Measurements from ENCODE around the gene TIGD7. TPM values are rescaled to one million over a fixed set of nuclear protein-coding genes. Genes with fewer than 3 reads are reported as not detected.

The TIGD7 gene
- total and polyA plus RNA-seq, 2 of the 8 experiments (the other 6 are each of a cell fraction or from before 2014, with no cell fraction given) = 3.0 to 8.9 TPM

DNA sequence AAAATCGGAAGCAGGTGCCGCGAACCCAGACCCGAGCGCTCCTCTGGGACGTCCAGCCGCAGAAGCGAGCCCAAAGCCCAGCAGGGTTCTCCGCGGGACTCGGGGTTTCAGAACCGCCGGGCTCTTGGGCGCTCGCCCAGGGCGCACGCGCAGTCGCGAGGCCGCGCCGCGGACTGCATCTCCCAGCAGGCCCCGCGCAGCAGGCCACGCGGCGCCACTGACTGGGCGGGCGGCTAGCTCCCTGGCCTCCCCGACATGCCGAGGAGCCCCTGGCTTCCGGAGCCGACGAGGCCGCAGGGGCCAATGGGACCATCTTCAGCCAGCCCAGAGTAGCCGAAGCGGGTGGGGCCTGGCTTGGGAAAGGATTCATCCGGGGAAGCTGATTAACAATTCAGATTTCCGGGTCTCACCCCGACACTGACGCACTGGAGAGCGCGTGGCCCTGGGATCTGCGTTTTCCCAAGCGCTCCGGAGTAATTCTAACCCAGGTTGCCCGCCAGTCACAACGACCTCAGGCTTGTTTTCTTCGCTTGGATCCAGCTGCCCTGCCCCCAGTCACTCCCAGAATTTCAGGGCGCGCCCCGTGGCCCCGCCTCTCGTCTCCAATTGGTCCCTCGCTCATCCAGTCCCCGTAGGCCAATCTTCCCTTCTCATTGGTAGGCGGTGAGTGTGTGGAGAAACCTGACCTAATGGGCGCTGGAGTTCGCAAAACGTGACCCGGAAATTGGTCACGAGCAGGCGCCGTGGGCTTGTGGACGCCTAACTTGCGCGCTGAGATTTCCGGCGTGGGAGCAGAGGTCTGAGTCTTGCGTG is 22.3 kb downstream of the TIGD7 start, which contains the start of gene ZNF263:
ZNF263 (plus strand) TSS at position 762 of the 813 bp plus-strand sequence. CDS start 328 bp downstream, outside the sequence.
- ChIA-PET POLR2A (ENCODE audit: partially characterized antibody) (interaction anchor here (0.7 to 5.3 kb wide), 20 partner anchors 9 to 263 kb away, joined by 3 to 64 read pairs (median 5); partner anchors contain the start of genes NAA60, TIGD7, TNFRSF12A and ZNF174), CTCF (ENCODE audit: partially characterized antibody) (interaction anchor here (0.6 to 2.2 kb wide), 5 partner anchors 13 to 203 kb away, joined by 3 to 12 read pairs (median 3); no protein-coding TSS in a partner anchor)
- DNase-seq (ENCODE audit: low read depth in 1 of 2, low spot score in 2 of 2) = peak; percentile 80 to 90
- no peak within 1 kb of the TSS for H2BK120ac ChIP-seq (replicated peaks; ENCODE audit: low read depth, low read length)
- peak within 1 kb of the TSS; percentile 98 for H4K8ac ChIP-seq (ENCODE audit: extremely low read depth, insufficient read depth, low read length)
- H3K23me2 ChIP-seq (ENCODE audit: low read depth, low read length) = peaks cover 8% of the 10 kb centered on the region
- H2BK20ac ChIP-seq (ENCODE audit: low read length) = no peak within 1 kb of the TSS
- H2BK5ac ChIP-seq (ENCODE audit: low read depth, low read length) = peak within 1 kb of the TSS; percentile 93
- FAIRE-seq = peak; percentile 7
- H3K9me3 ChIP-seq (ENCODE audit: insufficient read depth in 2 of 2, low read depth in 1 of 2, low read length in 1 of 2) = peaks cover 9 to 15% of the 10 kb centered on the region in 2 experiments
- H4K5ac ChIP-seq (ENCODE audit: insufficient read length, low read depth, low read length) = peak within 1 kb of the TSS; percentile 88
- peak within 1 kb of the TSS; percentile 99 for H3K4me2 ChIP-seq (ENCODE audit: insufficient read depth in 1 of 2, low read depth in 2 of 2, low read length in 2 of 2)
- peaks cover 12% of the 10 kb centered on the region for H3K79me1 ChIP-seq (ENCODE audit: low read depth, low read length)
- no peaks in the 10 kb centered on the region for H3K27me3 ChIP-seq (replicated peaks in 1 of 4; ENCODE audit: control insufficient read depth in 3 of 4, extremely low read depth in 1 of 4, insufficient read depth in 3 of 4, low read length in 3 of 4)
- peak within 1 kb of the TSS; percentile 81; the same call in 1 of the 2 replicates for H2BK15ac ChIP-seq (ENCODE audit: low read length)
- H3K4ac ChIP-seq (replicated peaks; ENCODE audit: insufficient read length, low read depth, low read length) = peak within 1 kb of the TSS; percentile 75
- H3K4me3 ChIP-seq (ENCODE audit: extremely low read depth in 1 of 4, insufficient read depth in 2 of 4, low read depth in 3 of 4, low read length in 4 of 4) = peak within 1 kb of the TSS; percentile 81 to 99 (median 97)
- peak within 1 kb of the TSS; percentile 88 to 94 (median 91) for H3K9ac ChIP-seq (replicated peaks in 1 of 4; ENCODE audit: extremely low read depth in 1 of 4, low read depth in 3 of 4, low read length in 3 of 4)
- WGBS, 2 experiments (ENCODE audit: extremely low coverage in 1 of 2, insufficient coverage in 1 of 2, insufficient read length in 1 of 2, insufficient replicate concordance in 2 of 2, low coverage in 1 of 2, low lambda C conversion rate in 2 of 2, missing lambda C conversion rate in 1 of 2) = 2% methylated on average over 68 of the region's 72 CpGs; no CpG with 5 or more reads in 1 of the 2 experiments
- peak within 1 kb of the TSS; percentile 84; the same call in 1 of the 2 replicates for H2BK12ac ChIP-seq (ENCODE audit: low read depth, low read length)
- H3K36me3 ChIP-seq (ENCODE audit: control insufficient read depth in 2 of 4, insufficient read depth in 4 of 4, low read length in 3 of 4) = peaks cover 3 to 24% (median 15%) of the 10 kb centered on the region in 4 experiments; a peak in 6 of 8 replicates
- peaks cover 5 to 9% of the 10 kb centered on the region in 2 experiments for H4K20me1 ChIP-seq (replicated peaks in 1 of 2; ENCODE audit: control insufficient read depth in 1 of 2, insufficient read depth in 2 of 2, low read length in 2 of 2)
- peak within 1 kb of the TSS; percentile 90 for H2AFZ ChIP-seq (ENCODE audit: low read length)
- peak within 1 kb of the TSS; percentile 97 for H3K27ac ChIP-seq (ENCODE audit: low read depth, low read length)
- no peak within 1 kb of the TSS for H2AK5ac ChIP-seq (ENCODE audit: low read depth, low read length)
- H3K56ac ChIP-seq (replicated peaks; ENCODE audit: insufficient read length, low read depth, low read length) = peak within 1 kb of the TSS; percentile 70
- no peak within 1 kb of the TSS for H3K23ac ChIP-seq (ENCODE audit: insufficient read length)
- H3K4me1 ChIP-seq (replicated peaks in 1 of 4; ENCODE audit: control insufficient read depth in 3 of 4, insufficient read depth in 4 of 4, low read length in 3 of 4) = peaks cover 0 to 8% (median 1%) of the 10 kb centered on the region in 4 experiments; a peak in 4 of 7 replicates
- no peak within 1 kb of the TSS for H3K14ac ChIP-seq (ENCODE audit: insufficient read length)
- peaks cover 20 to 39% of the 10 kb centered on the region in 2 experiments for H3K79me2 ChIP-seq (ENCODE audit: control insufficient read depth in 1 of 2, insufficient read depth in 2 of 2, low read length in 2 of 2)
- peak within 1 kb of the TSS; percentile 87 for H4K91ac ChIP-seq (replicated peaks; ENCODE audit: insufficient read length, low read length)
- H3K18ac ChIP-seq (ENCODE audit: extremely low read depth, low read length) = peak within 1 kb of the TSS; percentile 68
- TF ChIP-seq JUN (IDR thresholded peaks at IDR 0.05; ENCODE audit: low read depth, low read length) = no peak
- TF ChIP-seq POLR2A (IDR thresholded peaks at IDR 0.05; ENCODE audit: control extremely low read depth in 1 of 2, low read depth in 2 of 2, low read length in 2 of 2) = peak; percentile 26 to 97
- TF ChIP-seq BRCA1 (IDR thresholded peaks at IDR 0.05; ENCODE audit: low read depth, low read length) = no peak
- TF ChIP-seq CEBPB (IDR thresholded peaks at IDR 0.05; ENCODE audit: low read depth, low read length) = no peak
- TF ChIP-seq, protein P1, sequence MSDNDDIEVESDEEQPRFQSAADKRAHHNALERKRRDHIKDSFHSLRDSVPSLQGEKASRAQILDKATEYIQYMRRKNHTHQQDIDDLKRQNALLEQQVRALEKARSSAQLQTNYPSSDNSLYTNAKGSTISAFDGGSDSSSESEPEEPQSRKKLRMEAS (IDR thresholded peaks at IDR 0.05) = peak; percentile 93
- TF ChIP-seq RNF2 (IDR thresholded peaks at IDR 0.05; ENCODE audit: borderline replicate concordance, low read depth, low read length, missing control alignments, poor library complexity, severe bottlenecking) = no peak
- no peak for TF ChIP-seq CBX8 (IDR thresholded peaks at IDR 0.05; ENCODE audit: borderline replicate concordance, low read depth, low read length)
- no peak for TF ChIP-seq RXRA (IDR thresholded peaks at IDR 0.05; ENCODE audit: insufficient read depth, low read depth, low read length)
- peak; percentile 24 to 57; a peak in 2 of 4 replicates for TF ChIP-seq SIN3A (conservative IDR thresholded peaks at IDR 0.05 in 1 of 2, IDR thresholded peaks at IDR 0.05 in 1 of 2; ENCODE audit: low read depth in 1 of 2, low read length in 2 of 2)
- peak; percentile 79 for TF ChIP-seq E2F6 (IDR thresholded peaks at IDR 0.05)
